WTC11 (cell line): Measurements from ENCODE around the gene DCTN5. TPM values are rescaled to one million over a fixed set of nuclear protein-coding genes. Genes with fewer than 3 reads are reported as not detected.

ENCODE experiments used
- ATAC-seq: fragments of 200-7000 bp; cut with Tn5 transposase; 2 replicates; pipeline ENCODE4 v1.10.0; 2021; ENCODE audit warnings: mild to moderate bottlenecking, moderate library complexity
- CTCF ChIA-PET: fragments of 300-600 bp; sonication (Branson Sonifier 250); formaldehyde crosslinking; loops from one replicate; lab custom pipeline; 2021; ENCODE audit warnings: antibody characterized with exemption; lab: Charles Lee
- POLR2A ChIA-PET: fragments of 350-600 bp; sonication (Branson Sonifier 250); formaldehyde crosslinking; loops from one replicate; lab custom pipeline; 2021; ENCODE audit warnings: antibody characterized with exemption; lab: Charles Lee
- DNase-seq: peaks from one replicate; pipeline ENCODE4 v3.0.0; 2021; ENCODE audit warnings: low spot score
- H3K27ac Mint-ChIP-seq: 2 replicates; pipeline ENCODE4 v1.8.0; 2021; ENCODE audit warnings: mixed read lengths
- H3K27me3 Mint-ChIP-seq: 2 replicates; pipeline ENCODE4 v1.8.0; 2021; ENCODE audit warnings: low read depth, mild to moderate bottlenecking, moderate library complexity, mixed read lengths
- H3K36me3 Mint-ChIP-seq: 2 replicates; pipeline ENCODE4 v1.8.0; 2021; ENCODE audit warnings: mixed read lengths
- H3K4me1 Mint-ChIP-seq: 2 replicates; pipeline ENCODE4 v1.8.0; 2022; ENCODE audit warnings: mixed read lengths
- H3K4me3 Mint-ChIP-seq: 2 replicates; pipeline ENCODE4 v1.8.0; 2021; ENCODE audit warnings: mild to moderate bottlenecking, moderate library complexity, mixed read lengths
- H3K9me3 Mint-ChIP-seq: 2 replicates; pipeline ENCODE4 v1.8.0; 2021; ENCODE audit warnings: mixed read lengths
- CBFB ChIP-seq: sonication (generic); formaldehyde crosslinking; IDR thresholded peaks from 2 replicates; pipeline ENCODE4 v1.8.1; 2022; ENCODE audit warnings: mild to moderate bottlenecking, low read depth, missing genetic modification reagents
- CREM ChIP-seq: sonication (generic); formaldehyde crosslinking; IDR thresholded peaks from 2 replicates; pipeline ENCODE4 v1.8.1; 2022; ENCODE audit warnings: mild to moderate bottlenecking, missing genetic modification reagents, moderate library complexity
- ESRRA ChIP-seq: sonication (generic); formaldehyde crosslinking; IDR thresholded peaks from 2 replicates; pipeline ENCODE4 v1.8.1; 2022; ENCODE audit warnings: mild to moderate bottlenecking, missing genetic modification reagents, borderline replicate concordance
- FOXK1 ChIP-seq: sonication (generic); formaldehyde crosslinking; IDR thresholded peaks from 2 replicates; pipeline ENCODE4 v1.8.0; 2022; ENCODE audit warnings: mild to moderate bottlenecking, moderate library complexity, missing genetic modification reagents
- KAT7 ChIP-seq: sonication (generic); formaldehyde crosslinking; IDR thresholded peaks from 2 replicates; pipeline ENCODE4 v1.8.1; 2023; ENCODE audit warnings: missing genetic modification reagents, mild to moderate bottlenecking, borderline replicate concordance
- NFATC4 ChIP-seq: fragments of 250-450 bp; sonication (Bioruptor Pico); IDR thresholded peaks from 2 replicates; pipeline ENCODE4 v1.9.0; 2021; ENCODE audit warnings: mild to moderate bottlenecking
- RORB ChIP-seq: fragments of 250-450 bp; sonication (Bioruptor Pico); IDR thresholded peaks from 2 replicates; pipeline ENCODE4 v1.9.0; 2021; ENCODE audit warnings: mild to moderate bottlenecking
- SP1 ChIP-seq: sonication (generic); formaldehyde crosslinking; conservative IDR thresholded peaks from 2 replicates; pipeline ENCODE4 v1.8.1; 2022; ENCODE audit warnings: missing genetic modification reagents
- TCF7 ChIP-seq: sonication (generic); formaldehyde crosslinking; IDR thresholded peaks from 2 replicates; pipeline ENCODE4 v1.8.0; 2022; ENCODE audit warnings: mild to moderate bottlenecking, low read depth, missing genetic modification reagents, moderate library complexity
- TEAD1 ChIP-seq: sonication (generic); formaldehyde crosslinking; IDR thresholded peaks from 2 replicates; pipeline ENCODE4 v1.8.0; 2022; ENCODE audit warnings: mild to moderate bottlenecking, missing genetic modification reagents
- ZBTB21 ChIP-seq: sonication (generic); formaldehyde crosslinking; IDR thresholded peaks from 2 replicates; pipeline ENCODE4 v1.8.1; 2023; ENCODE audit warnings: mild to moderate bottlenecking, missing genetic modification reagents, borderline replicate concordance
- ZNF138 ChIP-seq: sonication (generic); formaldehyde crosslinking; conservative IDR thresholded peaks from 2 replicates; pipeline ENCODE4 v1.8.1; 2022; ENCODE audit warnings: mild to moderate bottlenecking, moderate library complexity, missing genetic modification reagents
- ZNF317 ChIP-seq: sonication (generic); formaldehyde crosslinking; IDR thresholded peaks from 2 replicates; pipeline ENCODE4 v1.8.1; 2023; ENCODE audit warnings: low read depth, mild to moderate bottlenecking, moderate library complexity, missing genetic modification reagents, borderline replicate concordance
- ZNF671 ChIP-seq: fragments of 250-450 bp; sonication (Bioruptor Pico); IDR thresholded peaks from 2 replicates; pipeline ENCODE4 v1.8.0; 2021; ENCODE audit warnings: mild to moderate bottlenecking
- total RNA-seq: library from RNA; stranded (reverse); gene quantifications from 3 replicates; pipeline ENCODE4 v1.2.3, GENCODE V29; 2021
- TF ChIP-seq, protein P1 (sequence below): sonication (generic); formaldehyde crosslinking; IDR thresholded peaks from 2 replicates; pipeline ENCODE4 v1.8.1; 2023; ENCODE audit warnings: mild to moderate bottlenecking, missing genetic modification reagents, moderate library complexity
- TF ChIP-seq, protein P2 (sequence below): fragments of 250-450 bp; sonication (Bioruptor Pico); IDR thresholded peaks from 2 replicates; pipeline ENCODE4 v2.1.2; 2022; ENCODE audit warnings: mild to moderate bottlenecking, moderate library complexity
- TF ChIP-seq, protein P3 (sequence below): fragments of 250-450 bp; sonication (Bioruptor Pico); IDR thresholded peaks from 2 replicates; pipeline ENCODE4 v1.8.0; 2021; ENCODE audit warnings: mild to moderate bottlenecking
- TF ChIP-seq, protein P4 (sequence below): sonication (generic); formaldehyde crosslinking; IDR thresholded peaks from 2 replicates; pipeline ENCODE4 v1.8.0; 2023; ENCODE audit warnings: missing genetic modification reagents, mild to moderate bottlenecking, borderline replicate concordance
- TF ChIP-seq, protein P5 (sequence below): sonication (generic); formaldehyde crosslinking; IDR thresholded peaks from 2 replicates; pipeline ENCODE4 v1.8.0; 2022; ENCODE audit warnings: mild to moderate bottlenecking, missing genetic modification reagents
- TF ChIP-seq, protein P6 (sequence below): sonication (generic); formaldehyde crosslinking; IDR thresholded peaks from 2 replicates; pipeline ENCODE4 v1.8.0; 2022; ENCODE audit warnings: mild to moderate bottlenecking, missing genetic modification reagents

Gene DCTN5
- total RNA-seq, 1 experiment from 2014 or later: 65.8 TPM

DNA sequence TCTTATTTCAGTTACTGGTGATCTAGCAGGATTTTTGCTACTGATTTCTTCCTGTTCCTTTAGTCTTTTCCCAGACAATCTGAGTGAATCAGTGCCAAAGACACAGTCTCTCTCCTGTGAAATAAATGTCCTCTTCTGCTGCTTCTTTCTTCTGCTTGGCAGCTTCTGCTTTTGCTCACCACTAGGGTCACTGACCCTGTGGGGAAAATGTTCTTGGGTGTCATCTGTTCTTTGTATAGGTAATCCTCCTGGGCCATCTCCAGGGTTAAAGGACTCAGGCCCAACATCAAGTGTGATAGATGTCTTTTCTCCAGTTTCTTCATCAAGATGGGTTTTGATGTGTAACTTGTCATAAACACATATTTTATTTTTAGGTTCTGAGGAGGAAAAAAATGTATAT lies 5.3 kb upstream of the DCTN5 start (continued):
- TF ChIP-seq ZBTB21 (CRISPR knock-in tag) (no peak), KAT7 (CRISPR knock-in tag) (no peak), TCF7 (CRISPR knock-in tag) (no peak), NFATC4 (no peak), CREM (CRISPR knock-in tag) (no peak), ESRRA (CRISPR knock-in tag) (no peak), SP1 (CRISPR knock-in tag) (no peak), ZNF317 (no peak)
- TF ChIP-seq, protein P1, sequence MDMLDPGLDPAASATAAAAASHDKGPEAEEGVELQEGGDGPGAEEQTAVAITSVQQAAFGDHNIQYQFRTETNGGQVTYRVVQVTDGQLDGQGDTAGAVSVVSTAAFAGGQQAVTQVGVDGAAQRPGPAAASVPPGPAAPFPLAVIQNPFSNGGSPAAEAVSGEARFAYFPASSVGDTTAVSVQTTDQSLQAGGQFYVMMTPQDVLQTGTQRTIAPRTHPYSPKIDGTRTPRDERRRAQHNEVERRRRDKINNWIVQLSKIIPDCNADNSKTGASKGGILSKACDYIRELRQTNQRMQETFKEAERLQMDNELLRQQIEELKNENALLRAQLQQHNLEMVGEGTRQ (CRISPR knock-in tag): no peak

DNA sequence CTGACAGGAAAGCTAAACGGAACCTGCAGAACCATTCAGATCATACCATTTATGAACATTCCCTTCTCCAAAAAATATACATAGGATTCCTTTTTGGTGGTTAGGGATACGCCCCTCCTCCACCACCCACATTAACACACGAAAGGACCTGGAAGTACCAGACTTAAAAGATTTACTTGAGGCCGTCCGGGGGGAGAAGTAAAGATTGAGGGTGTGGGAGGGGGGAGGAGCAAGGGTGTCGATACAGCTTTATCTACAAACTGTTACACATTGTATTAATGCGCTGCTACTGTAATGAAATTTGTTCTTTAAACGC lies 693 bp upstream of the DCTN5 start:
- CTCF ChIA-PET: interaction anchor here (1.1 to 1.9 kb wide), 3 partner anchors 44 to 205 kb away, joined by 3 to 10 read pairs (median 3); partner anchors contain the start of gene NDUFAB1
- DNase-seq: no peak

DNA sequence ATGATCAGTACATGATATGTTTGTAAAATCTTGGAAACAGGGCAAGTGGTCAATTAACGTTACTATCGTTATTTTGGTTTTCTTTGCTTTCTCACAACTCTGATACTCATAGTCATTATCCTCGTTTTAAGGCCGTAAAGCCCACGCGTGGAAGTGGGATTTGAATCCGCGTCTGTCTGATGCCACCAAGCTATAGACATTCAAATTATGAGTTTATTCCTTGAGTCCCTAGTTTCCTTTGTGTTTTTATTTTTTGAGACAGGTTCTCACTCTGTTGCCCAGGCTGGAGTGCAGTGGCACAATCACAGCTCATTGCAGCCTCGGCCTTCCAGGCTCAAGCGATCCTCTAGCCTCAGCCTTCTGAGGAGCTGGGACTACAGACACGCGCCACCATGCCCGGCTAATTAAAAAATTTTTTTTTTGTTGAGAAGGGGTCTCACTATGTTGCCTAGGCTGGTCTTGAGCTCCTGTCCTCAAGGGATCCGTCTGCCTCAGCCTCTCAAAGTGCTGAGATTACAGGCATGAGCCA lies 1.0 kb downstream of the DCTN5 start:
- H3K27ac Mint-ChIP-seq: peak overlapping the region; percentile 97

More for the DNA sequence above, 693 bp upstream of the DCTN5 start:
- Mint-ChIP-seq H3K27me3 (no peaks in the 10 kb centered on the region; the same call in 1 of the 2 replicates), H3K4me3 (peak overlapping the region; percentile 98)
- TF ChIP-seq, protein P2, sequence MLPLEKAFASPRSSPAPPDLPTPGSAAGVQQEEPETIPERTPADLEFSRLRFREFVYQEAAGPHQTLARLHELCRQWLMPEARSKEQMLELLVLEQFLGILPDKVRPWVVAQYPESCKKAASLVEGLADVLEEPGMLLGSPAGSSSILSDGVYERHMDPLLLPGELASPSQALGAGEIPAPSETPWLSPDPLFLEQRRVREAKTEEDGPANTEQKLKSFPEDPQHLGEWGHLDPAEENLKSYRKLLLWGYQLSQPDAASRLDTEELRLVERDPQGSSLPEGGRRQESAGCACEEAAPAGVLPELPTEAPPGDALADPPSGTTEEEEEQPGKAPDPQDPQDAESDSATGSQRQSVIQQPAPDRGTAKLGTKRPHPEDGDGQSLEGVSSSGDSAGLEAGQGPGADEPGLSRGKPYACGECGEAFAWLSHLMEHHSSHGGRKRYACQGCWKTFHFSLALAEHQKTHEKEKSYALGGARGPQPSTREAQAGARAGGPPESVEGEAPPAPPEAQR: no peak
- TF ChIP-seq, all 79 proteins: peak for 0
- Mint-ChIP-seq H3K27ac (peak overlapping the region; percentile 97), H3K4me1 (peaks cover 13% of the 10 kb centered on the region), H3K36me3 (peaks cover 26% of the 10 kb centered on the region), H3K9me3 (no peaks in the 10 kb centered on the region)
- ATAC-seq: peak; percentile 9
- POLR2A ChIA-PET: interaction anchor here (1.9 kb wide), 1 partner anchor 38 kb away, joined by 10 read pairs; the partner anchor contains the start of gene PLK1

More for the DNA sequence above, 1.0 kb downstream of the DCTN5 start:
- Mint-ChIP-seq H3K9me3 (no peaks in the 10 kb centered on the region), H3K4me3 (peak overlapping the region; percentile 98), H3K27me3 (no peaks in the 10 kb centered on the region; the same call in 1 of the 2 replicates), H3K4me1 (peaks cover 13% of the 10 kb centered on the region), H3K36me3 (peaks cover 31% of the 10 kb centered on the region)
- DNase-seq: no peak
- CTCF ChIA-PET: interaction anchor here (1.2 to 1.5 kb wide), 2 partner anchors 36 to 85 kb away, joined by 3 to 6 read pairs; partner anchors contain the start of genes PLK1 and UBFD1
- POLR2A ChIA-PET: interaction anchor here (1.9 kb wide), 1 partner anchor 36 kb away, joined by 10 read pairs; the partner anchor contains the start of gene PLK1
- ATAC-seq: no peak
- TF ChIP-seq ZNF138: no peak
- TF ChIP-seq CBFB (CRISPR knock-in tag): no peak
- TF ChIP-seq RORB: no peak
- TF ChIP-seq TEAD1: no peak
- TF ChIP-seq, protein P3, sequence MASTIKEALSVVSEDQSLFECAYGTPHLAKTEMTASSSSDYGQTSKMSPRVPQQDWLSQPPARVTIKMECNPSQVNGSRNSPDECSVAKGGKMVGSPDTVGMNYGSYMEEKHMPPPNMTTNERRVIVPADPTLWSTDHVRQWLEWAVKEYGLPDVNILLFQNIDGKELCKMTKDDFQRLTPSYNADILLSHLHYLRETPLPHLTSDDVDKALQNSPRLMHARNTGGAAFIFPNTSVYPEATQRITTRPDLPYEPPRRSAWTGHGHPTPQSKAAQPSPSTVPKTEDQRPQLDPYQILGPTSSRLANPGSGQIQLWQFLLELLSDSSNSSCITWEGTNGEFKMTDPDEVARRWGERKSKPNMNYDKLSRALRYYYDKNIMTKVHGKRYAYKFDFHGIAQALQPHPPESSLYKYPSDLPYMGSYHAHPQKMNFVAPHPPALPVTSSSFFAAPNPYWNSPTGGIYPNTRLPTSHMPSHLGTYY (CRISPR knock-in tag): no peak
- TF ChIP-seq, protein P4, sequence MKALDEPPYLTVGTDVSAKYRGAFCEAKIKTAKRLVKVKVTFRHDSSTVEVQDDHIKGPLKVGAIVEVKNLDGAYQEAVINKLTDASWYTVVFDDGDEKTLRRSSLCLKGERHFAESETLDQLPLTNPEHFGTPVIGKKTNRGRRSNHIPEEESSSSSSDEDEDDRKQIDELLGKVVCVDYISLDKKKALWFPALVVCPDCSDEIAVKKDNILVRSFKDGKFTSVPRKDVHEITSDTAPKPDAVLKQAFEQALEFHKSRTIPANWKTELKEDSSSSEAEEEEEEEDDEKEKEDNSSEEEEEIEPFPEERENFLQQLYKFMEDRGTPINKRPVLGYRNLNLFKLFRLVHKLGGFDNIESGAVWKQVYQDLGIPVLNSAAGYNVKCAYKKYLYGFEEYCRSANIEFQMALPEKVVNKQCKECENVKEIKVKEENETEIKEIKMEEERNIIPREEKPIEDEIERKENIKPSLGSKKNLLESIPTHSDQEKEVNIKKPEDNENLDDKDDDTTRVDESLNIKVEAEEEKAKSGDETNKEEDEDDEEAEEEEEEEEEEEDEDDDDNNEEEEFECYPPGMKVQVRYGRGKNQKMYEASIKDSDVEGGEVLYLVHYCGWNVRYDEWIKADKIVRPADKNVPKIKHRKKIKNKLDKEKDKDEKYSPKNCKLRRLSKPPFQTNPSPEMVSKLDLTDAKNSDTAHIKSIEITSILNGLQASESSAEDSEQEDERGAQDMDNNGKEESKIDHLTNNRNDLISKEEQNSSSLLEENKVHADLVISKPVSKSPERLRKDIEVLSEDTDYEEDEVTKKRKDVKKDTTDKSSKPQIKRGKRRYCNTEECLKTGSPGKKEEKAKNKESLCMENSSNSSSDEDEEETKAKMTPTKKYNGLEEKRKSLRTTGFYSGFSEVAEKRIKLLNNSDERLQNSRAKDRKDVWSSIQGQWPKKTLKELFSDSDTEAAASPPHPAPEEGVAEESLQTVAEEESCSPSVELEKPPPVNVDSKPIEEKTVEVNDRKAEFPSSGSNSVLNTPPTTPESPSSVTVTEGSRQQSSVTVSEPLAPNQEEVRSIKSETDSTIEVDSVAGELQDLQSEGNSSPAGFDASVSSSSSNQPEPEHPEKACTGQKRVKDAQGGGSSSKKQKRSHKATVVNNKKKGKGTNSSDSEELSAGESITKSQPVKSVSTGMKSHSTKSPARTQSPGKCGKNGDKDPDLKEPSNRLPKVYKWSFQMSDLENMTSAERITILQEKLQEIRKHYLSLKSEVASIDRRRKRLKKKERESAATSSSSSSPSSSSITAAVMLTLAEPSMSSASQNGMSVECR: no peak
- TF ChIP-seq TCF7 (CRISPR knock-in tag): no peak
- TF ChIP-seq, protein P5, sequence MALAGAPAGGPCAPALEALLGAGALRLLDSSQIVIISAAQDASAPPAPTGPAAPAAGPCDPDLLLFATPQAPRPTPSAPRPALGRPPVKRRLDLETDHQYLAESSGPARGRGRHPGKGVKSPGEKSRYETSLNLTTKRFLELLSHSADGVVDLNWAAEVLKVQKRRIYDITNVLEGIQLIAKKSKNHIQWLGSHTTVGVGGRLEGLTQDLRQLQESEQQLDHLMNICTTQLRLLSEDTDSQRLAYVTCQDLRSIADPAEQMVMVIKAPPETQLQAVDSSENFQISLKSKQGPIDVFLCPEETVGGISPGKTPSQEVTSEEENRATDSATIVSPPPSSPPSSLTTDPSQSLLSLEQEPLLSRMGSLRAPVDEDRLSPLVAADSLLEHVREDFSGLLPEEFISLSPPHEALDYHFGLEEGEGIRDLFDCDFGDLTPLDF (CRISPR knock-in tag): no peak
- TF ChIP-seq, protein P6, sequence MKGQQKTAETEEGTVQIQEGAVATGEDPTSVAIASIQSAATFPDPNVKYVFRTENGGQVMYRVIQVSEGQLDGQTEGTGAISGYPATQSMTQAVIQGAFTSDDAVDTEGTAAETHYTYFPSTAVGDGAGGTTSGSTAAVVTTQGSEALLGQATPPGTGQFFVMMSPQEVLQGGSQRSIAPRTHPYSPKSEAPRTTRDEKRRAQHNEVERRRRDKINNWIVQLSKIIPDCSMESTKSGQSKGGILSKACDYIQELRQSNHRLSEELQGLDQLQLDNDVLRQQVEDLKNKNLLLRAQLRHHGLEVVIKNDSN (CRISPR knock-in tag): no peak
- TF ChIP-seq FOXK1: no peak
- TF ChIP-seq CREM (CRISPR knock-in tag): no peak
- no peak for TF ChIP-seq ZNF671
